Inflammatory macrophage treated with lipopolysaccharide for 4 hours (primary cell): ENCODE data around the gene GLTP.

ENCODE experiments used
- DNase-seq: peaks from one replicate; pipeline ENCODE4 v3.0.0-alpha.2; 2020

GLTP gene

GRCh38 chr12:109818253-109818652 lies 62.1 kb downstream of the GLTP start:
- no peak for DNase-seq

DNA sequence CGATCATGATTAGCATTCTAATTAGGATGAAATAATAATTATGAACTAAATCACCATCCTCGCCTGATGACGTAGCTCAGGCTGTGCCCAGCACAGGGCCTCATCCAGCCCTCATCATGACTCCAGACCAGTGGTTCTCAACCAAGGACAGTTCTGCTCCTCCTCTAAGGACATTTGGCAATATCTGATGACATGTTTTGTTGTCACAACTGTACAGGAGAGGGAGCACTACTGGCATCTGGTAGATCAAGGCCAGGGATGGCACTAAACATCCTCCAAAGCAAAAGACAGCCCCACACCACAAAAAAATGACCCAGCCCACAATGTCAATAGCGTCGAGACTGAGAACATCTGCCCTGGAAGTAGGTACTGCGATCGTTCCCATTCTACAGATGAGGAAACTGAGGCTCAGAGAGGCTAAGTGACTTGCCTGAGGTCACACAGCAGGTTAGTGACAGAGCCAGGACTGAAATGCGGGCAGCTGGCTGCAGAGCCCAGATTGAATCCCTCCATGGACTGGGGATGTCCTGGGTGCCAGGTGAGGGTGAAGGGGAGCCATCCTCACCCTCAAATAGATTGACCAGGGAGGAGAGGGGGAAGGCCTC lies 62.6 kb downstream of the GLTP start:
- DNase-seq = peak; percentile 57

DNA sequence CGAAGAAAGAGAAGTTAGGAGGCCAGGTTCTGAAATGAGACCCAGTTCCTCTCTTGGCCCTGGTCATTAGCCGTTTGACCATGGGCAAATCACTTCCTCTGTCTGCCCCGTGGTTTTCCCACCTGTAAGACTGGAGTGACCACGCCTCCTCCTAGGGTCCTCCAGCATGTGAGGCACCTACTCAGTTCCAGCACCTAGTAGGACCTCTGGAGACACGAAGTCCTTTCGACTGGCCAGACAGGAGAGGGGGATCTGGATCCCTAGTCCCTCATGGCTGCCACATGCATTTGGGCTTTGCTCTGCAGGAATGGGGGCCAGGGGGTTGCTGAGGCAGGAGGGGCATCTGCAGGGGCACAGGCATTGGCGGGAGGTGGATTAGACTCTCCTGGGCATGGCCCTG lies 63.5 kb downstream of the GLTP start:
- no peak for DNase-seq

DNA sequence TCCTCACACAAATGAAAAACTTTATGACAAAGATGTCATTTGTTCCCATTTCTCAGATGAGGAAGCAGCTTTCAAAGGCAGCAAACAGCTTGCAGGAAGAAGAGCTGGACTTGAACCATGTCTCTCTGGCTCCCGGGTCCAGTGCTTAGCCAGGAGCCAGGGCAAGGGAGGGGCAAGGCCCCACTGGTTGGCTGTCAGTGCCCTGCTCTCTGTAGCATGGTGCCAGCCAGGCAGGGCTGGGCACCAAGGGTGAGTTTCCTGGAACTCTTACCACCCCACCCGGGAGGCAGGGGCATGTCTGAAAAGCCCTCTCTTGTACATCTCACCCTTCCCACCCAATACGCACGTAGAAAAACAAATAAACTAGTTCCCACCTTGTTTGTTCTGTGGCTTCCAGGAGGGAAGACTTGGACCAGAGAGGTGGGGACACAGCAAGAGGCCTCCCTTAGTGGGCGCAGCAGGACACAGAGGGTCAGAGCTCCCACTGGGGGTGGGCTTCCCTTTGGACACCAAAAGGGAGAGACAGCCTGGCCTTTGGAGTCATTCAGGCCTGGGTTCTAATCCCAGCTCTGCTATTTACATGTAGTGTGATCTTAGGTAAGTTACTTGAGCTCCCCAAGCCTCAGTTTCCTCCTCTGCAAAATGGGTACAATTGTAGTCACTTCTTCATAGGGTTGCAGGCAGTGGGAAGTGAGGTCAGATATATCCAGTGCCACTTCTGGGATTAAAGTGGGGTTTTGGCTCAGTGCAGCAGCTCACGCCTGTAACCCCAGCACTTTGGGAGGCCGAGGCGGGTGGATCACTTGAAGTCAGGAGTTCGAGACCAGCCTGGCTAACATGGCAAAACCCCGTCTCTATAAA lies 64.4 kb downstream of the GLTP start:
- DNase-seq = no peak

GRCh38 chr12:109815225-109815624 lies 65.1 kb downstream of the GLTP start:
- no peak for DNase-seq

DNA sequence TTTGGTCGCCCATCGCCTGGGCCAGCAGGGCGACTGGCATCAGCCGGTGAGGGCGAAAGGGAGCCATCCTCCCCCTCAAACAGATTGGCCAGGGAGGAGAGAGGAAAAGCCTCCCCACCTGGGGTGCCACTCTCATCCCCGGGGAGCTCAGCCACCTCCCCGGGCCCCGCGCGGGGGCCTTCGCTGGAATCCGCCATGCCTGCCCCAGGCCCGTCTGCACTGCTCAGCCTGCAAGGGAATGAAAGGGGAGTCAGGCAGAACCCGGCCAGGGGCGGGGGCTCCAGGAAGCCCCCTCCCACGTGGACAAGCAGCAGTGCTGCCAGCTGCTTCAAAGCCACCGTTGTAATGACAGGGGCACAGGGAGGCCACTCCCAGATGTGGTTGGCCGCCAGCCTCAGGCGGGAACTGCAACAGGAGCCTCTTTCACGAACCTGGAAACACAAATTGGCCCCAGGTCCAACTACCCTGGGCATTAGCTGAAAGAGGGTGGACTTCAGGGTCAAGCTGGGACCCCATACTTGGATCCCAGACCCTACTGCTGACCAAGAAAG lies 65.7 kb downstream of the GLTP start:
- no peak for DNase-seq

DNA sequence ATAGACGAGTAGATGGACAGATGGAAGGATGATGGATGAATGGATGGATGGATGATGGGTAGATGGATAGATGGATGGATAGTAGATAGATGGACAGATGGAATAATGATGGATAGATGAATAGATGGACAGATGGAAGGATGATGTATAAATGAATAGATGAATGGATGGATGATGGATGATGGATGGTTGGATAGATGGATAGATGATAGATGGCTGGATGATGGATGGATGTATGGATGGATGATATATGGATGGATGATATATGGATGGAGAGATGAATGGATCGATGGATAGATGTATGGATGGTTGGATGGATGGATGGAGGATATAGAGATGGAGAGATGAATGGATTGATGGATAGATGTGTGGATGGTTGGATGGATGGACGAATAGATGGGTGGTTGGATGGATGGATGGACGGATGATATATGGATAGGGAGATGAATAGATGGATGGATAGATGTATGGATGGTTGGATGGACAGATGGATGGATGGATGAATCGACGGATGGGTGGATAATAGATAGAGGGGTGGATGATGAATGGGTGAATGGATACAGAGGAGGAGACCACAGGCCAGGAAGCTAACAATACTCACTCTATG lies 66.4 kb downstream of the GLTP start:
- DNase-seq = no peak

DNA sequence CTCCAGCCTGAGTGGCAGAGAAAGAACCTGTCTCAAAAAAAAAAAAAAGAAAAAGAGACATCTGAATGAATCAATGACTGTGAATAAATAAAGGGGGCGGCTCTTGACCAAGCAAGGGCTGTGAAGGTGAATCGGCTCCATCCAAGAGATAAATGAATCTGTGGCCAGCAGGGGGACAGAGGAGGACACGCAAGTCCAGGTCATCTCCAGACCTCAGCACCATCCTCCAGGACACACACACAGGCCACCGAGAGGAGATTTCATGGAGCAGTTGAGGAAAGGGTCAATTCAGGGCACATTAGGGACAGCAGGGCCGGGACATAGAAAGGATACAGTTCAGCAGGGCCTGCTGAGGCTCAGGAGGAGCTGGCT lies 68.7 kb downstream of the GLTP start:
- no peak for DNase-seq

GRCh38 chr12:109810954-109811623 lies 69.3 kb downstream of the GLTP start:
- no peak for DNase-seq

- DNase-seq = no peak
Observed at GRCh38 chr12:109808876-109809646, 71.3 kb downstream of the GLTP start.

DNA sequence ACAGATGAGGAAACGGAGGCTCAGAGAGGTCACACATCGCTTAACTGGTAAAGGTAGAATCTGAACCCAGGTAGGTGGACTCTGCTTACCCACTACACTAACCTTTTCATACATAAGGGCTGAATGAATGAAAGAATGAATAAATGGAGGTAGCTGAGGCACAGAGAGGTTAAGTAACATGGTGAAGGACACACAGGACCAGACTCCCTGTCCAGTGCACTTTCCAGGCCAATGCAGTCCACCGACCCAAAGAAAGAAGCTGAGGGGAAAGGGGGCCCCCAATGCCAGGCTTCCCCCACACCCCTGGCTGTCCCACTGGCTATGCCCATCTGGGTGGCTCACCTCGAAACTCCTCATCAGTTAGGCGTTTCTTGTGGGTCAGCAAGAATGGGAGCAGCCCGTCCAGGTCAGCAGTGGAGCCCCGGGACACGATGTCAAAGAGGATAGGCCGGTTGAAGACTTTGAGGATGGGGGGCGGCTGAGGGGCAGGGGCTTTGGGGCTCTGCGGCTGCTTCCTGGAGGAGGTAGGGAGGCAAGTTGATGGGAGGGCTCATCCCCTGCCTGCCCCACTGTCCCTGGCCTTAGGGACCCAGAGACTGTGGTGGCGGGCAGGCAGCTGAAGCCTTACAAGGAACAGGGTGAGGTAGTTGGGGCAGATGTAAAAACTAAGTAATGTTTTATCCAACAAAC lies 72.2 kb downstream of the GLTP start:
- no peak for DNase-seq

- DNase-seq = peak; percentile 39
Observed at GRCh38 chr12:109804820-109805761, 75.2 kb downstream of the GLTP start.

DNA sequence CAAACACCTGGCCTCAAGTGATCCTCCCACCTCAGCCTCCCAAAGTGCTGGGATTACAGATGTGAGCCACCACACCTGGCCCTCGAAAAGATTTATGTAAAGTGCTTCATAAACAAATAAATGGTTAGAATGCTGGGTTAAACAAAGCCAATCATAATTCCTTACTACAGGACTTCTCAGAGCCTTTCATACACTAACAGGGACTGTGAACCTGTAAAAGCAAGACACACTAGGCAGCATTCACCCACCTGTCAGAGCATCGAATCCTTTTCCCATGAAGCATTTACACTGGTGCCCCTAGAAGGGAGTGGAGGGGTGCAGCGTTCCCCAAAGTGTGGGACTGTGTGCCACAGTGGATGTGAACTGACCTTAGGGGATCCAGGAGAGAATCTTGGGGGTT lies 76.7 kb downstream of the GLTP start:
- no peak for DNase-seq

DNA sequence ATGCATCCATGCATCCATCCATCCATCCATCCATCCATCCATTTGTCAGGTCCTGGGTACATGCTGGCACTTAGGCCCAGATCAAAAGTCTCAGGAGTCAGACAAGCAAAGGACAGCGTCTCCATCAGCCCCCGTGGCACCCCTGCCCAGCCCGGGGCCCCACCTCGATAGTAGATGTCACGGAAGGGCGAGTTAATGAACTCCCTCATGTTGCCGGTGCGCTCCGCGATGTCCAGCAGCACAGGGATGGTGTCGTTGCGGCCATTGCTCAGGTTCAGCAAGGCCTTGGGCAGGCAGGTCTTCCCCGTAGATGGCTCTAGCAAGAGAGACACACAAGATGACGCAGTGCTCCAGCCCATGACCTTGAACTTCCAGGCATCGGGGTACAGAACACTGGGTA lies 77.5 kb downstream of the GLTP start:
- DNase-seq = no peak
